HTERT RPE-1 (cell line): ENCODE results near the gene ZCCHC3.

ENCODE experiments used
- in situ Hi-C: fragments of 300-500 bp; cut with MboI; formaldehyde crosslinking; loops from 4 replicates; pipeline ENCODE4 v1.14.3; 2020; ENCODE audit warnings: low sequenced_read_pairs

The ZCCHC3 gene

GRCh38 chr20:278607-279571 lies 18.5 kb upstream of the ZCCHC3 start:
- in situ Hi-C loops = no loop called here

GRCh38 chr20:284172-284571 lies 13.2 kb upstream of the ZCCHC3 start:
- in situ Hi-C loops = no loop called here

GRCh38 chr20:286508-286907 lies 10.9 kb upstream of the ZCCHC3 start:
- in situ Hi-C loops = no loop called here

- in situ Hi-C loops = no loop called here
Observed at GRCh38 chr20:288956-289692, 8.2 kb upstream of the ZCCHC3 start.

GRCh38 chr20:289693-290083 lies 7.7 kb upstream of the ZCCHC3 start:
- in situ Hi-C loops = no loop called here

GRCh38 chr20:290084-290831 lies 7.1 kb upstream of the ZCCHC3 start, which contains the start of gene C20orf96:
Gene C20orf96 (minus strand): TSS chr20:290750. CDS start chr20:290610, 140 bp downstream.
- in situ Hi-C loops = no loop called here

GRCh38 chr20:294602-295001 lies 2.8 kb upstream of the ZCCHC3 start:
- in situ Hi-C loops = no loop called here

- in situ Hi-C loops = no loop called here
Observed at GRCh38 chr20:295804-296203, 1.6 kb upstream of the ZCCHC3 start.

- in situ Hi-C loops = no loop called here
Observed at GRCh38 chr20:297925-298775, 780 bp downstream of the ZCCHC3 start.

GRCh38 chr20:298776-299391 lies 1.5 kb downstream of the ZCCHC3 start:
- in situ Hi-C loops = no loop called here

GRCh38 chr20:300345-300990 lies 3.1 kb downstream of the ZCCHC3 start:
- in situ Hi-C loops = no loop called here

GRCh38 chr20:301886-302848 lies 4.8 kb downstream of the ZCCHC3 start:
- in situ Hi-C loops = no loop called here

- in situ Hi-C loops = no loop called here
Observed at GRCh38 chr20:305745-306144, 8.4 kb downstream of the ZCCHC3 start.

- in situ Hi-C loops = no loop called here
Observed at GRCh38 chr20:308427-309038, 11.2 kb downstream of the ZCCHC3 start.

GRCh38 chr20:309306-309840 lies 12.0 kb downstream of the ZCCHC3 start:
- in situ Hi-C loops = no loop called here

- in situ Hi-C loops = no loop called here
Observed at GRCh38 chr20:309841-310644, 12.7 kb downstream of the ZCCHC3 start.

- in situ Hi-C loops = no loop called here
Observed at GRCh38 chr20:310645-311044, 13.3 kb downstream of the ZCCHC3 start.
